WTC11 (cell line): ENCODE results near the gene SMARCA4. TPM values are rescaled to one million over a fixed set of nuclear protein-coding genes. Genes with fewer than 3 reads are reported as not detected.
A peak's percentile ranks its signal among the peaks of the same experiment; 100 is the strongest.

Experiments used
- ATAC-seq: fragments of 200-7000 bp; cut with Tn5 transposase; 2 replicates; pipeline ENCODE4 v1.10.0; 2021; ENCODE audit warnings: mild to moderate bottlenecking, moderate library complexity
- CTCF ChIA-PET: fragments of 300-600 bp; sonication (Branson Sonifier 250); formaldehyde crosslinking; loops from one replicate; lab custom pipeline; 2021; ENCODE audit warnings: antibody characterized with exemption; lab: Charles Lee
- POLR2A ChIA-PET: fragments of 350-600 bp; sonication (Branson Sonifier 250); formaldehyde crosslinking; loops from one replicate; lab custom pipeline; 2021; ENCODE audit warnings: antibody characterized with exemption; lab: Charles Lee
- DNase-seq: peaks from one replicate; pipeline ENCODE4 v3.0.0; 2021; ENCODE audit warnings: low spot score
- H3K27ac Mint-ChIP-seq: 2 replicates; pipeline ENCODE4 v1.8.0; 2021; ENCODE audit warnings: mixed read lengths
- H3K27me3 Mint-ChIP-seq: 2 replicates; pipeline ENCODE4 v1.8.0; 2021; ENCODE audit warnings: low read depth, mild to moderate bottlenecking, moderate library complexity, mixed read lengths
- H3K36me3 Mint-ChIP-seq: 2 replicates; pipeline ENCODE4 v1.8.0; 2021; ENCODE audit warnings: mixed read lengths
- H3K4me1 Mint-ChIP-seq: 2 replicates; pipeline ENCODE4 v1.8.0; 2022; ENCODE audit warnings: mixed read lengths
- H3K4me3 Mint-ChIP-seq: 2 replicates; pipeline ENCODE4 v1.8.0; 2021; ENCODE audit warnings: mild to moderate bottlenecking, moderate library complexity, mixed read lengths
- H3K9me3 Mint-ChIP-seq: 2 replicates; pipeline ENCODE4 v1.8.0; 2021; ENCODE audit warnings: mixed read lengths
- AFF4 ChIP-seq: sonication (generic); formaldehyde crosslinking; IDR thresholded peaks from 2 replicates; pipeline ENCODE4 v1.8.1; 2023; ENCODE audit warnings: mild to moderate bottlenecking, missing genetic modification reagents, borderline replicate concordance
- CREM ChIP-seq: sonication (generic); formaldehyde crosslinking; IDR thresholded peaks from 2 replicates; pipeline ENCODE4 v1.8.1; 2022; ENCODE audit warnings: mild to moderate bottlenecking, missing genetic modification reagents, moderate library complexity
- ERG ChIP-seq: fragments of 250-450 bp; sonication (Bioruptor Pico); IDR thresholded peaks from 2 replicates; pipeline ENCODE4 v1.8.0; 2021; ENCODE audit warnings: mild to moderate bottlenecking
- ESRRA ChIP-seq: sonication (generic); formaldehyde crosslinking; IDR thresholded peaks from 2 replicates; pipeline ENCODE4 v1.8.1; 2022; ENCODE audit warnings: mild to moderate bottlenecking, missing genetic modification reagents, borderline replicate concordance
- HMGA2 ChIP-seq: fragments of 250-450 bp; sonication (Bioruptor Pico); IDR thresholded peaks from 2 replicates; pipeline ENCODE4 v1.4.0; 2021; ENCODE audit warnings: mild to moderate bottlenecking, moderate library complexity
- IRF1 ChIP-seq: sonication (generic); formaldehyde crosslinking; IDR thresholded peaks from 2 replicates; pipeline ENCODE4 v1.8.0; 2023; ENCODE audit warnings: missing genetic modification reagents
- JUN ChIP-seq: sonication (generic); formaldehyde crosslinking; IDR thresholded peaks from 2 replicates; pipeline ENCODE4 v1.8.0; 2023; ENCODE audit warnings: mild to moderate bottlenecking, missing genetic modification reagents
- NFE2L1 ChIP-seq: sonication (generic); formaldehyde crosslinking; IDR thresholded peaks from 2 replicates; pipeline ENCODE4 v1.8.1; 2023; ENCODE audit warnings: missing genetic modification reagents
- NR3C1 ChIP-seq: sonication (generic); formaldehyde crosslinking; conservative IDR thresholded peaks from 2 replicates; pipeline ENCODE4 v1.8.1; 2023; ENCODE audit warnings: low read depth, mild to moderate bottlenecking, missing genetic modification reagents
- OVOL2 ChIP-seq: fragments of 250-450 bp; sonication (Bioruptor Pico); IDR thresholded peaks from 2 replicates; pipeline ENCODE4 v1.9.0; 2021; ENCODE audit warnings: mild to moderate bottlenecking, borderline replicate concordance
- PRRX2 ChIP-seq: fragments of 250-450 bp; sonication (Bioruptor Pico); IDR thresholded peaks from 2 replicates; pipeline ENCODE4 v1.8.0; 2021; ENCODE audit warnings: mild to moderate bottlenecking
- SOX15 ChIP-seq: fragments of 250-450 bp; sonication (Bioruptor Pico); IDR thresholded peaks from 2 replicates; pipeline ENCODE4 v1.9.0; 2021; ENCODE audit warnings: mild to moderate bottlenecking
- ZNF219 ChIP-seq: sonication (generic); formaldehyde crosslinking; IDR thresholded peaks from 2 replicates; pipeline ENCODE4 v1.8.0; 2023; ENCODE audit warnings: missing genetic modification reagents, mild to moderate bottlenecking, borderline replicate concordance
- ZNF232 ChIP-seq: sonication (generic); formaldehyde crosslinking; IDR thresholded peaks from 2 replicates; pipeline ENCODE4 v1.8.0; 2022; ENCODE audit warnings: mild to moderate bottlenecking, missing genetic modification reagents
- ZNF317 ChIP-seq: sonication (generic); formaldehyde crosslinking; IDR thresholded peaks from 2 replicates; pipeline ENCODE4 v1.8.1; 2023; ENCODE audit warnings: low read depth, mild to moderate bottlenecking, moderate library complexity, missing genetic modification reagents, borderline replicate concordance
- ZNF423 ChIP-seq: fragments of 250-450 bp; sonication (Bioruptor Pico); IDR thresholded peaks from 2 replicates; pipeline ENCODE4 v2.1.2; 2022; ENCODE audit warnings: mild to moderate bottlenecking, moderate library complexity
- total RNA-seq: library from RNA; stranded (reverse); gene quantifications from 3 replicates; pipeline ENCODE4 v1.2.3, GENCODE V29; 2021
- TF ChIP-seq, protein P1 (sequence below): sonication (generic); formaldehyde crosslinking; IDR thresholded peaks from 2 replicates; pipeline ENCODE4 v1.8.0; 2023; ENCODE audit warnings: mild to moderate bottlenecking, missing genetic modification reagents
- TF ChIP-seq, protein P2 (sequence below): sonication (generic); formaldehyde crosslinking; IDR thresholded peaks from 2 replicates; pipeline ENCODE4 v1.8.0; 2022; ENCODE audit warnings: mild to moderate bottlenecking, missing genetic modification reagents
- TF ChIP-seq, protein P3 (sequence below): sonication (generic); formaldehyde crosslinking; IDR thresholded peaks from 2 replicates; pipeline ENCODE4 v1.8.0; 2022; ENCODE audit warnings: mild to moderate bottlenecking, missing genetic modification reagents
- TF ChIP-seq, protein P4 (sequence below): sonication (generic); formaldehyde crosslinking; IDR thresholded peaks from 2 replicates; pipeline ENCODE4 v1.8.1; 2022; ENCODE audit warnings: mild to moderate bottlenecking, moderate library complexity, missing genetic modification reagents
- TF ChIP-seq, protein P5 (sequence below): fragments of 250-450 bp; sonication (Bioruptor Pico); IDR thresholded peaks from 2 replicates; pipeline ENCODE4 v1.9.0; 2021; ENCODE audit warnings: moderate library complexity, mild to moderate bottlenecking, inconsistent platforms, borderline replicate concordance
- TF ChIP-seq, protein P6 (sequence below): fragments of 250-450 bp; sonication (Bioruptor Pico); IDR thresholded peaks from 2 replicates; pipeline ENCODE4 v1.9.0; 2021; ENCODE audit warnings: mild to moderate bottlenecking
- TF ChIP-seq, protein P7 (sequence below): sonication (generic); formaldehyde crosslinking; IDR thresholded peaks from 2 replicates; pipeline ENCODE4 v1.8.1; 2022; ENCODE audit warnings: mild to moderate bottlenecking, missing genetic modification reagents, moderate library complexity, borderline replicate concordance

Gene SMARCA4
- total RNA-seq, 1 experiment from 2014 or later: 295 TPM

- Mint-ChIP-seq H3K4me3 (peak overlapping the region; percentile 94), H3K9me3 (no peaks in the 10 kb centered on the region), H3K4me1 (peaks cover 44% of the 10 kb centered on the region), H3K36me3 (peaks cover 30% of the 10 kb centered on the region), H3K27ac (peak overlapping the region; percentile 94), H3K27me3 (no peaks in the 10 kb centered on the region)
- POLR2A ChIA-PET: interaction anchor here (0.6 to 2.0 kb wide), 8 partner anchors 21 to 1213 kb away, joined by 3 to 9 read pairs (median 4); partner anchors contain the start of gene SPC24
- DNase-seq (peak; percentile 98), ATAC-seq (peak; percentile 93)
- CTCF ChIA-PET: interaction anchor here (1.6 to 2.6 kb wide), 3 partner anchors 36 to 153 kb away, joined by 6 to 12 read pairs (median 7); no protein-coding TSS in a partner anchor
- TF ChIP-seq AFF4 (CRISPR knock-in tag) (no peak), ESRRA (CRISPR knock-in tag) (no peak), ZNF219 (no peak), CREM (peak; percentile 49; the same call in 1 of the 2 replicates), SOX15 (CRISPR knock-in tag) (no peak), NFE2L1 (CRISPR knock-in tag) (peak; percentile 42; the same call in 1 of the 2 replicates), HMGA2 (CRISPR knock-in tag) (no peak), ERG (CRISPR knock-in tag) (no peak), IRF1 (CRISPR knock-in tag) (peak; percentile 79; the same call in 1 of the 2 replicates), OVOL2 (no peak), NR3C1 (CRISPR knock-in tag) (no peak), ZNF423 (CRISPR knock-in tag) (peak; percentile 43; the same call in 1 of the 2 replicates), ZNF317 (CRISPR knock-in tag) (no peak), ZNF232 (CRISPR knock-in tag) (peak; percentile 13; the same call in 1 of the 2 replicates), JUN (CRISPR knock-in tag) (no peak), PRRX2 (CRISPR knock-in tag) (no peak)
- TF ChIP-seq, protein P1, sequence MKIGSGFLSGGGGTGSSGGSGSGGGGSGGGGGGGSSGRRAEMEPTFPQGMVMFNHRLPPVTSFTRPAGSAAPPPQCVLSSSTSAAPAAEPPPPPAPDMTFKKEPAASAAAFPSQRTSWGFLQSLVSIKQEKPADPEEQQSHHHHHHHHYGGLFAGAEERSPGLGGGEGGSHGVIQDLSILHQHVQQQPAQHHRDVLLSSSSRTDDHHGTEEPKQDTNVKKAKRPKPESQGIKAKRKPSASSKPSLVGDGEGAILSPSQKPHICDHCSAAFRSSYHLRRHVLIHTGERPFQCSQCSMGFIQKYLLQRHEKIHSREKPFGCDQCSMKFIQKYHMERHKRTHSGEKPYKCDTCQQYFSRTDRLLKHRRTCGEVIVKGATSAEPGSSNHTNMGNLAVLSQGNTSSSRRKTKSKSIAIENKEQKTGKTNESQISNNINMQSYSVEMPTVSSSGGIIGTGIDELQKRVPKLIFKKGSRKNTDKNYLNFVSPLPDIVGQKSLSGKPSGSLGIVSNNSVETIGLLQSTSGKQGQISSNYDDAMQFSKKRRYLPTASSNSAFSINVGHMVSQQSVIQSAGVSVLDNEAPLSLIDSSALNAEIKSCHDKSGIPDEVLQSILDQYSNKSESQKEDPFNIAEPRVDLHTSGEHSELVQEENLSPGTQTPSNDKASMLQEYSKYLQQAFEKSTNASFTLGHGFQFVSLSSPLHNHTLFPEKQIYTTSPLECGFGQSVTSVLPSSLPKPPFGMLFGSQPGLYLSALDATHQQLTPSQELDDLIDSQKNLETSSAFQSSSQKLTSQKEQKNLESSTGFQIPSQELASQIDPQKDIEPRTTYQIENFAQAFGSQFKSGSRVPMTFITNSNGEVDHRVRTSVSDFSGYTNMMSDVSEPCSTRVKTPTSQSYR (CRISPR knock-in tag): no peak
- TF ChIP-seq, protein P2, sequence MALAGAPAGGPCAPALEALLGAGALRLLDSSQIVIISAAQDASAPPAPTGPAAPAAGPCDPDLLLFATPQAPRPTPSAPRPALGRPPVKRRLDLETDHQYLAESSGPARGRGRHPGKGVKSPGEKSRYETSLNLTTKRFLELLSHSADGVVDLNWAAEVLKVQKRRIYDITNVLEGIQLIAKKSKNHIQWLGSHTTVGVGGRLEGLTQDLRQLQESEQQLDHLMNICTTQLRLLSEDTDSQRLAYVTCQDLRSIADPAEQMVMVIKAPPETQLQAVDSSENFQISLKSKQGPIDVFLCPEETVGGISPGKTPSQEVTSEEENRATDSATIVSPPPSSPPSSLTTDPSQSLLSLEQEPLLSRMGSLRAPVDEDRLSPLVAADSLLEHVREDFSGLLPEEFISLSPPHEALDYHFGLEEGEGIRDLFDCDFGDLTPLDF: no peak
- TF ChIP-seq, protein P3, sequence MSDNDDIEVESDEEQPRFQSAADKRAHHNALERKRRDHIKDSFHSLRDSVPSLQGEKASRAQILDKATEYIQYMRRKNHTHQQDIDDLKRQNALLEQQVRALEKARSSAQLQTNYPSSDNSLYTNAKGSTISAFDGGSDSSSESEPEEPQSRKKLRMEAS: peak; percentile 82
- TF ChIP-seq, protein P4, sequence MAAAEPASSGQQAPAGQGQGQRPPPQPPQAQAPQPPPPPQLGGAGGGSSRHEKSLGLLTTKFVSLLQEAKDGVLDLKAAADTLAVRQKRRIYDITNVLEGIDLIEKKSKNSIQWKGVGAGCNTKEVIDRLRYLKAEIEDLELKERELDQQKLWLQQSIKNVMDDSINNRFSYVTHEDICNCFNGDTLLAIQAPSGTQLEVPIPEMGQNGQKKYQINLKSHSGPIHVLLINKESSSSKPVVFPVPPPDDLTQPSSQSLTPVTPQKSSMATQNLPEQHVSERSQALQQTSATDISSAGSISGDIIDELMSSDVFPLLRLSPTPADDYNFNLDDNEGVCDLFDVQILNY: no peak
- TF ChIP-seq, protein P5, sequence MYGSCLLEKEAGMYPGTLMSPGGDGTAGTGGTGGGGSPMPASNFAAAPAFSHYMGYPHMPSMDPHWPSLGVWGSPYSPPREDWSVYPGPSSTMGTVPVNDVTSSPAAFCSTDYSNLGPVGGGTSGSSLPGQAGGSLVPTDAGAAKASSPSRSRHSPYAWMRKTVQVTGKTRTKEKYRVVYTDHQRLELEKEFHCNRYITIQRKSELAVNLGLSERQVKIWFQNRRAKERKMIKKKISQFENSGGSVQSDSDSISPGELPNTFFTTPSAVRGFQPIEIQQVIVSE (CRISPR knock-in tag): no peak
- TF ChIP-seq, protein P6, sequence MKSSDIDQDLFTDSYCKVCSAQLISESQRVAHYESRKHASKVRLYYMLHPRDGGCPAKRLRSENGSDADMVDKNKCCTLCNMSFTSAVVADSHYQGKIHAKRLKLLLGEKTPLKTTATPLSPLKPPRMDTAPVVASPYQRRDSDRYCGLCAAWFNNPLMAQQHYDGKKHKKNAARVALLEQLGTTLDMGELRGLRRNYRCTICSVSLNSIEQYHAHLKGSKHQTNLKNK (CRISPR knock-in tag): no peak
- TF ChIP-seq, protein P7, sequence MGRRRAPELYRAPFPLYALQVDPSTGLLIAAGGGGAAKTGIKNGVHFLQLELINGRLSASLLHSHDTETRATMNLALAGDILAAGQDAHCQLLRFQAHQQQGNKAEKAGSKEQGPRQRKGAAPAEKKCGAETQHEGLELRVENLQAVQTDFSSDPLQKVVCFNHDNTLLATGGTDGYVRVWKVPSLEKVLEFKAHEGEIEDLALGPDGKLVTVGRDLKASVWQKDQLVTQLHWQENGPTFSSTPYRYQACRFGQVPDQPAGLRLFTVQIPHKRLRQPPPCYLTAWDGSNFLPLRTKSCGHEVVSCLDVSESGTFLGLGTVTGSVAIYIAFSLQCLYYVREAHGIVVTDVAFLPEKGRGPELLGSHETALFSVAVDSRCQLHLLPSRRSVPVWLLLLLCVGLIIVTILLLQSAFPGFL (CRISPR knock-in tag): no peak
Measured at GRCh38 chr19:11090264-11090996, 129.6 kb downstream of the SMARCA4 start.
